Measurements from ENCODE around the gene NOL4L. TPM values are rescaled to one million over a fixed set of nuclear protein-coding genes. Genes with fewer than 3 reads are reported as not detected.

The NOL4L gene
- total and polyA plus RNA-seq, 5 experiments from 2014 or later: 10.0 to 66.1 (median 21.5) TPM

DNA sequence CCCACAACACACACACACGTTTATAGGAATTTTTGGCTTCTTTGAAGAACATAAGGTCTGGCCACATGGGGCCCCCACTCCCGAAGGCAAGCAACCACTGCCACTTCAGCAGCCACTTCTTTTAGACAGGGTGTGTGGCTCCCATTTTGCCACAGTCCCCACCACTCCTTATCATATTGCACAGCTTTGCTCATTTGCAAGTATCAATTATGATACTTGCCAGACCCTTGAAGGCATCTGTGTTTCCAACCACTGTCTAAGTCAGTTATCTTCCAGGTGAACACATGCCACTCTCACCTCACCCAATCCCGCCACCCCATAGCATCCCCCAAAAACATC, 73.1 kb downstream of the NOL4L start:
- Mint-ChIP-seq H3K9me3 (no peaks in the 10 kb centered on the region), H3K36me3 (peaks cover 0 to 58% (median 32%) of the 10 kb centered on the region in 3 donors), H3K4me3 (peak overlapping the region; percentile 77 to 94 (median 87)), H3K4me1 (peaks cover 57 to 95% (median 88%) of the 10 kb centered on the region in 4 donors), H3K27ac (peak overlapping the region; percentile 94 to 98 (median 97)), H3K27me3 (no peaks in the 10 kb centered on the region)
- POLR2A ChIA-PET: interaction anchor here (0.6 to 24.1 kb wide), 6 partner anchors 14 to 171 kb away, joined by 3 to 883 read pairs (median 40); partner anchors contain the start of gene ASXL1
- DNase-seq: peak in 1 of 10 donors; percentile 32
- no peak for ATAC-seq

DNA sequence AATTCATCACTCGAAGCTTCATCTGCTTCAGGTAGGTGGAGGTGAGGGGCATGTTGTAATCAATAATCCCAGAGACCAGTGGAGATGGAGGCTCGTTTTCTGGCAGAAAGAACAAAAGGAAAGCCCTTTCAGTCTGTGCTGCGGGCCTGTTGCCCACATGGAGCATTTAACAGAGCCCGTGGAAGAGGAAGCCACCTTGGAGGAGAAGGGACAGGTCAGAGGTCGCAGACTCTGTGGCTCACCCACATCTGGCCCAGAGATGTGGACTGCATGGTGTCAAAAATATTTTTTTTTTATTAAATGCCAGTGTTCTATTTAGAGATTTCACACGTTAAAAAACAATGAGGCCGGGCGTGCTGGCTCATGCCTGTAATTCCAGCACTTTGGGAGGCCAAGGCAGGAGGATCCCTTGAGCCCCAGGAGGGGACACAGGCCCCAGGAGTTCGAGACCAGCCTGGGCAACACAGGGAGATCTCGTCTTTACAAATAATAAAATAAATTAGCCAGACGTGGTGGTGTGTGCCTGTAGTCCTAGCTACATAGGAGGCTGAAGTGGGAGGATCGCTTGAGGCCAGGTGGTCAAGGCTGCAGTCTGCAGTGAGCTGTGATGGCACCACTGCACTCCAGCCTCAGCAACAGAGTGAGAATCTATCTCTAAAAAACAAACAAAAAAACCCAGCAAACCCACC, 73.6 kb downstream of the NOL4L start:
- DNase-seq (peak in 1 of 10 donors; percentile 26), ATAC-seq (no peak)
- Mint-ChIP-seq H3K36me3 (peaks cover 0 to 57% (median 32%) of the 10 kb centered on the region in 3 donors), H3K4me1 (peaks cover 58 to 95% (median 89%) of the 10 kb centered on the region in 4 donors), H3K4me3 (peak overlapping the region; percentile 77 to 94 (median 87)), H3K27me3 (no peaks in the 10 kb centered on the region), H3K9me3 (no peaks in the 10 kb centered on the region), H3K27ac (peak overlapping the region; percentile 94 to 98 (median 97))
- POLR2A ChIA-PET: interaction anchor here (0.6 to 24.1 kb wide), 9 partner anchors 13 to 171 kb away, joined by 3 to 883 read pairs (median 17); partner anchors contain the start of gene ASXL1

DNA sequence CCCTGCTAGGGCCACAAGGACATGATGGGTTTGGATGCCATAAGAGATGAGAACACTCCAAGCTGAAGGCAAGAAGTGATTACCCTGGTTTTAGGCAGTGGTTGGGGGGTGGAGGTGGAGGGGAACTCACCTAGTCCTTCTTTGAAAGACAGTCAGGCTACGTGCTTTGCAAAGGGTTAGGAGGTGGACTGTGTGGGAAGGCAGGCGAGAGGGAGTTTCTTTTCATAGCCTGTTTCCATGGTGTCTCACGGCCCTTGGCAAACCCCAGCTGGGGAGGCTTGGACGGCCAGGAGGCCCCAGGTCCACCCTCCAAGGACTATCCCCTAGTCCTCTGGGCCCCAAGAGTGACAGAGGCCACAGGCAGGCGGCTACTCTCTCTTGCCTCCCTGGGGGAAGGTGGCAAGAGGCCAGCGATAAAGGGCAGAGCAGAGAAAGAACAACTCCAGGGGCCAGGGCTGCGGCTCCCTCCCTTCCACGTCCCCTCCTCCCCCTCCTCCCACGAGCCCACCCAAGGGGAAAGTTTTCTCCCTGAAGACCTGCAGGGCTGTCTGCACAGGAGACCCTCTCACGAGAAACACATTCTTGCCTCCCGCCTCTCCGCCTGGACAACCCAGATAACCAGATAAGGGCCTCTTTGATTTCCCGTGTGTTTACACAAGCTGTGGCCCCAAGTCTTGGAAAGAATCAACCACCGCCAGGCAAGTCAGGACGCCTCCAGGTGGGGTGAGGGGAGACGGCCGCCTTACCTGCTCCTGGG, 74.4 kb downstream of the NOL4L start:
- no peaks in the 10 kb centered on the region for H3K9me3 Mint-ChIP-seq
- H3K27ac Mint-ChIP-seq: peak overlapping the region; percentile 94 to 98 (median 97)
- peak overlapping the region; percentile 77 to 94 (median 87) for H3K4me3 Mint-ChIP-seq
- DNase-seq (peak in 2 of 10 donors; percentile 34 to 62), ATAC-seq (peak; percentile 15 to 16)
- H3K27me3 Mint-ChIP-seq: no peaks in the 10 kb centered on the region
- POLR2A ChIA-PET: interaction anchor here (0.6 to 24.1 kb wide), 16 partner anchors 13 to 320 kb away, joined by 3 to 883 read pairs (median 4); partner anchors contain the start of genes ASXL1 and MAPRE1
- peaks cover 0 to 53% (median 31%) of the 10 kb centered on the region in 3 donors for H3K36me3 Mint-ChIP-seq
- H3K4me1 Mint-ChIP-seq: peaks cover 52 to 94% (median 87%) of the 10 kb centered on the region in 4 donors

DNA sequence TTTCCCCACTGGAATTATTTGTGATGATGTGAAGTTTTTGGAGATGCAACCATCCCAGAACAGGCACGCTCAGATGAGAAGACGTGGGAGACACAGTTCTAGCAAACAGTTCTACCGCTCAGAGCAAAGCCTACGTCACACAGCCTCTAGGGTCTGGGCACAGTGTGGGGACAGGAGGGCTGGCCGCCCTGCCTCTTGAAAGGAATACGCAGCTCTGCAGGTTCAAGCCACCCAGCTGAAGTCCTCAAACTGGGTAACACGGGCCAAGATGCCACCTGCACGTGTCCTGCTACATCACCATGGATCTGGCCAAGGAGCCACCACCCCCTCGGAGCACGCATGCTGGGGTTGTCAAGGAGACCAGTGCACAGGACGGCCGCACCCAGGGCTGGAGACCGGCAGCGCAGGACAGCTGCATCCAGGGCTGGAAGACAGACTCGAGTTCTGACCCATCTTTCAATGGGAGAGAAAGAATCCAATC, 75.0 kb downstream of the NOL4L start:
- POLR2A ChIA-PET: interaction anchor here (0.6 to 24.1 kb wide), 16 partner anchors 12 to 319 kb away, joined by 3 to 883 read pairs (median 4); partner anchors contain the start of genes ASXL1 and MAPRE1

DNA sequence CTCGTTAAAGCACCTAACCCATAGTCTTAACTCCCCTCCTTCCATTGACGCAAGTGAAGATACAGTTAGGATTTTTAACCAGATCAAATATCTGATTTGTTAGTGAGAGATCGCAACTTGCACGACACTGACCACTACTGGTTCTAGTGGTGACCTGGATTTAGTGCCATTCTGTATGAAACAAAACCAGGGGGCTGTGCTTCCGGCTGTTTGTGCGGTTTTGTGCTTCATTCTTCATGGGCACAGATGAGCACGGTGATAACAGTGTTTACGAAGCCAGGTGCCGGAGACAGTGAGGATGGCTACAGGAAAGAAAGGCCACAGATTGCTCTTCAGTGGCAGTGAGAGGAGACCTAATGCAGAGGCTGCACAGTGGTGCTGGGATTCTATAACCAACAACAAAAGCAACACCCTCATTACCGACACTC, 75.5 kb downstream of the NOL4L start:
- no peaks in the 10 kb centered on the region for H3K27me3 Mint-ChIP-seq
- H3K27ac Mint-ChIP-seq: peak overlapping the region; percentile 94 to 98 (median 97)
- peaks cover 0 to 51% (median 32%) of the 10 kb centered on the region in 3 donors for H3K36me3 Mint-ChIP-seq
- H3K4me1 Mint-ChIP-seq: peaks cover 45 to 94% (median 86%) of the 10 kb centered on the region in 4 donors
- POLR2A ChIA-PET: interaction anchor here (0.6 to 24.1 kb wide), 15 partner anchors 11 to 319 kb away, joined by 3 to 883 read pairs (median 5); partner anchors contain the start of gene ASXL1
- H3K9me3 Mint-ChIP-seq: no peaks in the 10 kb centered on the region
- DNase-seq (peak; percentile 35 to 90 (median 80)), ATAC-seq (peak; percentile 75 to 84)
- peak overlapping the region; percentile 77 to 94 (median 87) for H3K4me3 Mint-ChIP-seq

More for the DNA sequence above, 75.0 kb downstream of the NOL4L start:
- H3K4me1 Mint-ChIP-seq: peaks cover 49 to 94% (median 87%) of the 10 kb centered on the region in 4 donors
- DNase-seq (peak in 2 of 10 donors; percentile 25 to 71), ATAC-seq (peak; percentile 27 to 32)
- H3K27ac Mint-ChIP-seq: peak overlapping the region; percentile 94 to 98 (median 97)
- no peaks in the 10 kb centered on the region for H3K9me3 Mint-ChIP-seq
- H3K27me3 Mint-ChIP-seq: no peaks in the 10 kb centered on the region
- H3K4me3 Mint-ChIP-seq: peak overlapping the region; percentile 77 to 94 (median 87)
- peaks cover 0 to 52% (median 29%) of the 10 kb centered on the region in 3 donors for H3K36me3 Mint-ChIP-seq

DNA sequence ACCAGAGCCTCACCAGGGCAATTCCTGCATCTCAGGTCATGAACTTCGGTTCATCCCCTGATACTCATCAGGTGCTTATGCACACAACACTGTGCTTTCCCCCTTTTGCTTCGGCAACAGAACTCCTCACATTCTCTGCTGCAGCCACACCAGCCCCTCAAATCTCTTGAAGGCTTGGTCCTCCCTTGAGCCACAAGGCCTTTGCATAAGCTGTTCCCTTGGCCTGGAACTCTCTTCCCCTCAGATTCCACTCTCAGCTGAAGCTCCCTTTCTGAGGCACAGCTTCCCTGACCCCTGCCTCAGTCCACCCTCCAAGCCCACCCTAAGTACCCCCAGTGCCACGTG, 76.4 kb downstream of the NOL4L start:
- Mint-ChIP-seq H3K27me3 (no peaks in the 10 kb centered on the region), H3K27ac (peak overlapping the region; percentile 94 to 98 (median 97)), H3K4me1 (peaks cover 43 to 89% (median 80%) of the 10 kb centered on the region in 4 donors), H3K4me3 (peak overlapping the region; percentile 64 to 94 (median 84)), H3K36me3 (peaks cover 0 to 48% (median 29%) of the 10 kb centered on the region in 3 donors), H3K9me3 (no peaks in the 10 kb centered on the region)
- POLR2A ChIA-PET: interaction anchor here (0.5 to 24.1 kb wide), 18 partner anchors 11 to 312 kb away, joined by 3 to 883 read pairs (median 4); partner anchors contain the start of gene ASXL1
- ATAC-seq (no peak), DNase-seq (no peak)

DNA sequence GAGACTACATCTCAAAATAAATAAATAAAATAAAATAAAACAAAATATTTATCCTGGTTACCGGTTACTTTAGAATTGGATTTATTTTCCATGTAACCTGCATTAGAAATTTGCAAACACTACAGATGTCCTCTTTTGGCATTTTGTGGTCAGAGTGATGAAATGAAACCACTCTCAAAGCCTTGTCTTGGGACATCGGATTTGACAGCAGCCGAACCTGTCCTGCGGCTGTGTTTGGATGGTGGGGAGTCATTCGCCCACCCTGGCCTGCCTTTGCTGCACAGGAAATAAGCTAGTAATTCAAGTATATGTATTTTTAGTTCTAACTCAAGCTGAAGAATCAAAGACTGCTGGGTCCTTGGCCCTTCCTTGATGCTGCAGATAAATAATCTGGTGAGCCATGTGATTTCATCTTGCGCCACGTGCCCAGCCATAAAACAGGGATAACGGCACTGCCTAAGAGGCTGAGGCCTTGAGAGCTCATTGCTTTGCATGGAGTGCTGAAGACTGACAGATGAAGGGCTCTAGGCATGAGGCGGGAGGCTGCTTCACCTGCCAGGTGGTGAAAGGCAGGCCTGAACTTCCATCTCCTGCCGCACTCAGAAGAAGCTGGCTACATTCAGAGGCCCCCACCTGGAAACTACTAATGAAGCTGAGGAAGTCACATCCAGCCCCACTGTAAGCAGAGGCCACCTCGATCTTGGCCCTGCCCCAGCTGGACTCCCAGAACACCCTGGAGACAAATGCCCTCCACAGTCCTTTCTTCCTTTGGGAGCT, 76.9 kb downstream of the NOL4L start:
- Mint-ChIP-seq H3K4me3 (peak overlapping the region; percentile 36 to 91 (median 79)), H3K36me3 (peaks cover 0 to 45% (median 25%) of the 10 kb centered on the region in 3 donors), H3K27me3 (no peaks in the 10 kb centered on the region), H3K4me1 (peaks cover 42 to 89% (median 79%) of the 10 kb centered on the region in 4 donors), H3K27ac (peak overlapping the region; percentile 94 to 98 (median 97)), H3K9me3 (no peaks in the 10 kb centered on the region)
- POLR2A ChIA-PET: interaction anchor here (0.5 to 24.1 kb wide), 12 partner anchors 10 to 149 kb away, joined by 3 to 883 read pairs (median 4); partner anchors contain the start of gene ASXL1
- ATAC-seq: peak in 1 of 2 donors; percentile 9
- peak in 3 of 10 donors; percentile 34 to 62 (median 36) for DNase-seq

DNA sequence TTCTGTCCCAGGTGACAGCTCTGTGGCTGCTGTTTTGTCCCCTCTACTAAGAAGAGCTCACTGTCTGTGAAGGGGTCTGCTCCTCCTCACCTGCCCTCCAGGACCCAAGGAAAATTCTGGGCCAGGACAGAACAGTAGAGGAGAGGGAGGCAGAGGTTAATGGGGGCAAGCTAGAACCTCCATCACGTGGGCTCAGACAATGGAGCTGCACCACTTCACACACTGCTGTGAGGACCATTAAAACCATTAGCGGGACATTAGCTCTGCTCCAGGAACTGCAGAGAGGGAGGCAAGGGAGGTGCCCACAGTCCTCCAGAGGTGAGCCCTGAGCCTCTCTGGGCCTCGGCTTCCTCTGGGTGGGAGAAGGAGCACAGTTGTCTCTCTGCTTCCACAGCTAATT, 78.4 kb downstream of the NOL4L start:
- Mint-ChIP-seq H3K27me3 (no peaks in the 10 kb centered on the region), H3K4me3 (peak overlapping the region in 3 of 10 donors; percentile 7 to 29 (median 15)), H3K4me1 (peaks cover 37 to 80% (median 71%) of the 10 kb centered on the region in 4 donors), H3K36me3 (peaks cover 0 to 40% (median 19%) of the 10 kb centered on the region in 3 donors), H3K9me3 (no peaks in the 10 kb centered on the region), H3K27ac (peak overlapping the region; percentile 67 to 98 (median 94))
- peak in 1 of 10 donors; percentile 8 for DNase-seq
- ATAC-seq: no peak
- POLR2A ChIA-PET: interaction anchor here (1.2 to 24.1 kb wide), 4 partner anchors 14 to 27 kb away, joined by 3 to 883 read pairs (median 54); no protein-coding TSS in a partner anchor

DNA sequence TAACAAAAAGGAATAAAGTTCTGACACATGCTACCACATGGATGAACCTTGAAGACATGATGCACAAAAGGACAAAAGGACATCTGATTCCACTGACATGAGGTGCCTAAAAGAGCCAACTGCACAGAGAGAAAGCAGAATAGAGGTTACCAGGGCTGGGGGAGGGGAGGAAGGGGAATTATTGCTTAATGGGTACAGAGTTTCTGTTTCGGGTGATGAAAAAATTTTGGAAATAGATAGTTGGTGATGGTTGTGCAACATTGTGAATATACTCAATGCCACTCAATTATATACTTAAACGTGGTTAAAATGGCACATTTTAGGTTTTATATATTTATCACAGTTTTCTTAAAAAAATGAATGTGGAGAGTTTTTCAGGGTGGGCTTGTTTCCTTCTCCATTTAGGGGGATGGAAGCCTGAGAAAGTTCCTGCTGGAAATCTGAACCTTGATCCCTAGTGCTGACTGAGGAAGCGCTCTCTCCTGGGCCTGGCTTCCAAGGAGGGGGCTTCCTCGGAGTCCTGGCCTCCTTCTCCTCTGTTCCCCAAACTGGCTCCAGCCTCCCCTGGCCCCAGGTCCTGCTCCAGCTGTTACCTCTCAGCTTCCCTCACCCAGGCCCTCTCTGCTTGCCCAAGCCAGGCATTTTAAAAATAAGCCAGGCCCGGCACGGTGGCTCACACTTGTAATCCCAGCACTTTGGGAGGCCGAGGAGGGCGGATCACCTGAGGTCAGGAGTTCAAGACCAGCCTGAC, 79.2 kb downstream of the NOL4L start:
- Mint-ChIP-seq H3K36me3 (peaks cover 0 to 44% (median 15%) of the 10 kb centered on the region in 3 donors), H3K4me1 (peaks cover 34 to 79% (median 73%) of the 10 kb centered on the region in 4 donors), H3K27ac (peak overlapping the region; percentile 52 to 98 (median 92)), H3K9me3 (no peaks in the 10 kb centered on the region), H3K27me3 (no peaks in the 10 kb centered on the region), H3K4me3 (peak overlapping the region in 1 of 10 donors; percentile 15)
- POLR2A ChIA-PET: interaction anchor here (1.3 to 24.1 kb wide), 3 partner anchors 15 to 28 kb away, joined by 3 to 883 read pairs (median 105); no protein-coding TSS in a partner anchor
- ATAC-seq (no peak), DNase-seq (no peak)

DNA sequence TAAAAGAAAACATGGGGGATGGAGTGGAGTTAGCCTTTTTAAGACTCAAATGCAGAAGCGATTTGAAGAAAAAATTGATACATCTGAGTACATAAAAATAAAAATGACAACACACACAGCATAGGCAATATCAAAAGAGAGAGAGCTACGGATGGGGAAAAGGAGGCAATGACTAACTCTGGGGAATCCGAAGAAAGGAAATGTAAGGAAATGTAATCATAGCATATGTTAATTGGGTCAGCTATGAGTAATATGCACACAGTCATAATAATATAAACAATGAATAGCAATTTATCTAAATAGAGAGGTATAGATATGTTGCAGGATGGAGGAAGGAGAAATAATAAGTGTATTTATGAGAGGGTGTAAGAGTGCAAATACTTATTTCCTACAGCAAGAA, 83.4 kb downstream of the NOL4L start:
- POLR2A ChIA-PET: interaction anchor here (7.0 kb wide), 1 partner anchor 8 kb away, joined by 45 read pairs; no protein-coding TSS in a partner anchor
- Mint-ChIP-seq H3K4me1 (peaks cover 16 to 63% (median 57%) of the 10 kb centered on the region in 4 donors), H3K27me3 (no peaks in the 10 kb centered on the region), H3K36me3 (peaks cover 0 to 55% (median 10%) of the 10 kb centered on the region in 3 donors), H3K4me3 (no peak overlapping the region), H3K9me3 (no peaks in the 10 kb centered on the region), H3K27ac (peak overlapping the region in 7 of 10 donors; percentile 24 to 71 (median 52))
- DNase-seq: no peak
- ATAC-seq: no peak

Data from naive thymus-derived CD8-positive, alpha-beta T cell (primary cell).